ENCODE data around the gene CROCC. TPM values are rescaled to one million over a fixed set of nuclear protein-coding genes. Genes with fewer than 3 reads are reported as not detected.

CROCC gene
- total RNA-seq, 1 donor from 2014 or later: 34.5 TPM

DNA sequence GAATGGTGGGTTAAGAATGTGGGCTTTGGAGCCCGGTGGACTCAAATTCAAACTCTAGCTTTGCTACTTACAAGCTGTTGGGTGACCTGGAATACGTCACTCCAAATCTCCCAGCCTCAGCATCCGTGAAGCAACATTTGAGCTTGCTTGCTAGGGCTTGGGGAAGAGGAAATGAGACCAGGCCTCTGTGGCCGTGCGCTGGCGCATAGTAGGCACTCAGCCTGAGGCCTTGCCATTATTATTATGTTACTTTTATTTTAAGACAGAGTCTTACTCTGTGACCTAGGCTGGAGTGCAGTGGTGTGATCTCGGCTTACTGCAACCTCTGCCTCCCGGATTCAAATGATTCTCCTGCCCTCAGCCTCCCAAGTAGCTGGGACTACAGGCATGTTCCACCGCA is 70.9 kb downstream of the CROCC start:
- Mint-ChIP-seq H3K9me3 (ENCODE audit: unreplicated experiment) (no peaks in the 10 kb centered on the region), H3K4me3 (ENCODE audit: unreplicated experiment) (no peak overlapping the region), H3K36me3 (ENCODE audit: unreplicated experiment) (peaks cover 13% of the 10 kb centered on the region), H3K27me3 (ENCODE audit: unreplicated experiment) (no peaks in the 10 kb centered on the region), H3K4me1 (ENCODE audit: unreplicated experiment) (no peaks in the 10 kb centered on the region), H3K27ac (ENCODE audit: unreplicated experiment) (no peak overlapping the region)
- DNase-seq (ENCODE audit: extremely low spot score, unreplicated experiment): no peak
- TF ChIP-seq, protein P1, sequence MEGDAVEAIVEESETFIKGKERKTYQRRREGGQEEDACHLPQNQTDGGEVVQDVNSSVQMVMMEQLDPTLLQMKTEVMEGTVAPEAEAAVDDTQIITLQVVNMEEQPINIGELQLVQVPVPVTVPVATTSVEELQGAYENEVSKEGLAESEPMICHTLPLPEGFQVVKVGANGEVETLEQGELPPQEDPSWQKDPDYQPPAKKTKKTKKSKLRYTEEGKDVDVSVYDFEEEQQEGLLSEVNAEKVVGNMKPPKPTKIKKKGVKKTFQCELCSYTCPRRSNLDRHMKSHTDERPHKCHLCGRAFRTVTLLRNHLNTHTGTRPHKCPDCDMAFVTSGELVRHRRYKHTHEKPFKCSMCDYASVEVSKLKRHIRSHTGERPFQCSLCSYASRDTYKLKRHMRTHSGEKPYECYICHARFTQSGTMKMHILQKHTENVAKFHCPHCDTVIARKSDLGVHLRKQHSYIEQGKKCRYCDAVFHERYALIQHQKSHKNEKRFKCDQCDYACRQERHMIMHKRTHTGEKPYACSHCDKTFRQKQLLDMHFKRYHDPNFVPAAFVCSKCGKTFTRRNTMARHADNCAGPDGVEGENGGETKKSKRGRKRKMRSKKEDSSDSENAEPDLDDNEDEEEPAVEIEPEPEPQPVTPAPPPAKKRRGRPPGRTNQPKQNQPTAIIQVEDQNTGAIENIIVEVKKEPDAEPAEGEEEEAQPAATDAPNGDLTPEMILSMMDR (IDR thresholded peaks at IDR 0.05): no peak

DNA sequence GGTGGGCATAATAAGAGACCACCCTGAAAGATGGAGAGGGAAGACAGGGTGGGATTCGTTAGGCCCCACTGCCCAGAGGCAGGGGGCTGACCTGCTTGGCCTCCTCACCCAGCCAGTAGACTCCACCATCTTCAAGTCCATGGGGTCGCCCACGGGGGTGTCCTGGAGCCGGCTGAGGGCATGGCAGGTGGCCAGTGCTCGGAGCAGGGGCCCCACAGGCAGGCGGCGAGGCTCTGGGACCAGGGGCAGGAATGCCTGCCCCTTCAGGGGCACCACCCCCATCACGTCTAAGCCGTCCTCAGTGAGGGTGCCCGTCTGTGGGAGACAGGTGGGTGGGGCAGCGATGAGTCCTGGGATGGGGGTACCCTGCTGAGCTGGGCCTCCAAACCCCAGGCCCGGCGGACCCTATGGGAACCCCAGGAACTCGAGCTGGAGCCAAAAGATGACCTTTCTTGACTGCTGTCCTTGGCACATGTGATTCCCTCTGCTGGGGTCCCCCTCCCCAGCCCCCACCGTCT is 71.8 kb downstream of the CROCC start:
- Mint-ChIP-seq H3K27ac (ENCODE audit: unreplicated experiment) (no peak overlapping the region), H3K4me1 (ENCODE audit: unreplicated experiment) (no peaks in the 10 kb centered on the region), H3K9me3 (ENCODE audit: unreplicated experiment) (no peaks in the 10 kb centered on the region), H3K27me3 (ENCODE audit: unreplicated experiment) (no peaks in the 10 kb centered on the region), H3K4me3 (ENCODE audit: unreplicated experiment) (no peak overlapping the region), H3K36me3 (ENCODE audit: unreplicated experiment) (peaks cover 15% of the 10 kb centered on the region)
- no peak for DNase-seq (ENCODE audit: extremely low spot score, unreplicated experiment)
- TF ChIP-seq, protein P1 (IDR thresholded peaks at IDR 0.05): no peak

DNA sequence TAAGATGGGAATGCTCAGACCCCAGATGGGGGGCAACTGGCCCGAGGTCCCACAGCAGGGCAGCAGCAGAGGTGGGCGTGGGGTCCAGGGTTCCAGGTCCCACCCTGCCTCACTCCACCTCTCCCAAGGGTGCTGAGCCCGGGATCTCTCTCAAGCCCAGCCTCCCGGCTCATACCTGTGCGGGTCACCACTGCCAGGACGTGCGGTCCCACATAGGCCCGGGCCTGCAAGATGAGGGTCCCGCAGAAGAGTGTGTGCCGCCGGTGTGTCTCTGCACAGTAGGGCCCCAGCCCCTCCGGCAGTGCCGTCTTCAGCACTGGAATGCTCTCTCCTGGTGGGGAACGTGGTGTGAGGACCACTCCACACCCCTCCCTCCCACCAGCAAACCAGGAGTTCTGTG is 75.1 kb downstream of the CROCC start:
- H3K4me3 Mint-ChIP-seq (ENCODE audit: unreplicated experiment): no peak overlapping the region
- no peak for DNase-seq (ENCODE audit: extremely low spot score, unreplicated experiment)
- peaks cover 21% of the 10 kb centered on the region for H3K36me3 Mint-ChIP-seq (ENCODE audit: unreplicated experiment)
- H3K4me1 Mint-ChIP-seq (ENCODE audit: unreplicated experiment): no peaks in the 10 kb centered on the region
- no peaks in the 10 kb centered on the region for H3K9me3 Mint-ChIP-seq (ENCODE audit: unreplicated experiment)
- H3K27ac Mint-ChIP-seq (ENCODE audit: unreplicated experiment): no peak overlapping the region
- TF ChIP-seq, protein P1 (IDR thresholded peaks at IDR 0.05): no peak
- H3K27me3 Mint-ChIP-seq (ENCODE audit: unreplicated experiment): no peaks in the 10 kb centered on the region

DNA sequence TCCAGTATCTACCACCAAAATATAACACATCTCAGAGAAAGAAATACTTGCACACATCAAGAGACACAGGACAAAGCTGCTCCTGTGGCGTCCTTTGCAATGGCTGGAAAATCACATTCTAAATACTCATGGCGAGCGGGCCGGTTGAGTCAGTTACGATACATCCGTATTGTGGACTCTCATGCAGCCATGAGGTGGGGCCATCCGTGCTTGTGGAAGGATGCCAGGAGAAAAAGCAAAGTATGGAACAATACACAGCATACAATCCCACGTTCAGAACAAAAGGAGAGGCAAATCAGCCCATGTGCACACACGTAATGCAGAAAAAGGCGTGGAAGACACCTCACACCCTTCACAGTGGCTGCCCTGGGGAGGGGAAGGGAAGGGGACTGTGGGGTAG is 76.9 kb downstream of the CROCC start:
- Mint-ChIP-seq H3K36me3 (ENCODE audit: unreplicated experiment) (peaks cover 27% of the 10 kb centered on the region), H3K4me3 (ENCODE audit: unreplicated experiment) (no peak overlapping the region), H3K9me3 (ENCODE audit: unreplicated experiment) (no peaks in the 10 kb centered on the region), H3K27ac (ENCODE audit: unreplicated experiment) (no peak overlapping the region), H3K27me3 (ENCODE audit: unreplicated experiment) (no peaks in the 10 kb centered on the region), H3K4me1 (ENCODE audit: unreplicated experiment) (no peaks in the 10 kb centered on the region)
- TF ChIP-seq, protein P1 (IDR thresholded peaks at IDR 0.05): no peak
- no peak for DNase-seq (ENCODE audit: extremely low spot score, unreplicated experiment)

DNA sequence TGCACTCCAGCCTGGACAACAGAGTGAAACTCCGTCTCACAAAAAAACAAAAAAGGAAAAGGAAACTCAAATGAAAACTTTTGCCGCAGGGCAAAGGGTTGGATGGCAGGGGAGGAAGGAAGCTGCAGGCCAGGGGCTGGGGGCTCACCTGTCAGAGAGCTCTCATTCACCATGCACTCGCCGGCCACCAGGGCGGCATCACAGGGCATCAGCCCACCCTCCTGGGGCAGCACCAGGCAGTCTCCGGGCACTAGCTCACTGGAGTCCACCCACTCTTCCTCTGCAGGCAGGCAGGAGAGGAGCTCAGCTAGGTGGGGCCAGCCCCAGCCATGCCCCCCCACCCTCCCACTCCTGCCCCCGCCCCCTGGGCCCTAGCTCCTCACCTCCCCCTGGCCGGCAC is 78.1 kb downstream of the CROCC start:
- Mint-ChIP-seq H3K36me3 (ENCODE audit: unreplicated experiment) (peaks cover 36% of the 10 kb centered on the region), H3K4me1 (ENCODE audit: unreplicated experiment) (no peaks in the 10 kb centered on the region), H3K27ac (ENCODE audit: unreplicated experiment) (no peak overlapping the region), H3K4me3 (ENCODE audit: unreplicated experiment) (no peak overlapping the region), H3K9me3 (ENCODE audit: unreplicated experiment) (no peaks in the 10 kb centered on the region), H3K27me3 (ENCODE audit: unreplicated experiment) (no peaks in the 10 kb centered on the region)
- TF ChIP-seq, protein P1 (IDR thresholded peaks at IDR 0.05): no peak
- DNase-seq (ENCODE audit: extremely low spot score, unreplicated experiment): no peak
